HG03432 (cell line): ENCODE data around the gene ACBD3.

Experiments
- ATAC-seq: cut with Tn5 transposase; IDR thresholded peaks from one replicate; pipeline ENCODE4 v1.9.1; 2021; ENCODE audit warnings: mild to moderate bottlenecking, moderate library complexity; ENCODE audit not compliant: unreplicated experiment

ACBD3 gene

GRCh38 chr1:226202246-226202645 lies 15.7 kb upstream of the ACBD3 start:
- ATAC-seq = no peak

GRCh38 chr1:226201029-226201593 lies 14.6 kb upstream of the ACBD3 start:
- ATAC-seq = peak; percentile 56

GRCh38 chr1:226199971-226200370 lies 13.4 kb upstream of the ACBD3 start:
- no peak for ATAC-seq

- ATAC-seq = no peak
Observed at GRCh38 chr1:226195144-226195543, 8.6 kb upstream of the ACBD3 start.

- no peak for ATAC-seq
Observed at GRCh38 chr1:226187380-226187779, 839 bp upstream of the ACBD3 start.

GRCh38 chr1:226187019-226187322 lies 430 bp upstream of the ACBD3 start:
- ATAC-seq = no peak

GRCh38 chr1:226185141-226186036 lies 1.2 kb downstream of the ACBD3 start:
- ATAC-seq = no peak

GRCh38 chr1:226181996-226182714 lies 4.4 kb downstream of the ACBD3 start:
- no peak for ATAC-seq

- no peak for ATAC-seq
Observed at GRCh38 chr1:226176870-226177269, 9.7 kb downstream of the ACBD3 start.

GRCh38 chr1:226172589-226172988 lies 14.0 kb downstream of the ACBD3 start:
- no peak for ATAC-seq

- no peak for ATAC-seq
Observed at GRCh38 chr1:226166341-226166740, 20.2 kb downstream of the ACBD3 start.

GRCh38 chr1:226164154-226164553 lies 22.4 kb downstream of the ACBD3 start:
- no peak for ATAC-seq

GRCh38 chr1:226162898-226163297 lies 23.6 kb downstream of the ACBD3 start:
- no peak for ATAC-seq

- no peak for ATAC-seq
Observed at GRCh38 chr1:226158983-226159382, 27.6 kb downstream of the ACBD3 start.

- no peak for ATAC-seq
Observed at GRCh38 chr1:226158457-226158856, 28.1 kb downstream of the ACBD3 start.

GRCh38 chr1:226157761-226158316 lies 28.7 kb downstream of the ACBD3 start:
- ATAC-seq = peak; percentile 38

- no peak for ATAC-seq
Observed at GRCh38 chr1:226154593-226154992, 31.9 kb downstream of the ACBD3 start.

GRCh38 chr1:226149806-226150205 lies 36.7 kb downstream of the ACBD3 start:
- no peak for ATAC-seq

- no peak for ATAC-seq
Observed at GRCh38 chr1:226148121-226148648, 38.4 kb downstream of the ACBD3 start.

- ATAC-seq = no peak
Observed at GRCh38 chr1:226144045-226144444, 42.5 kb downstream of the ACBD3 start.

GRCh38 chr1:226135709-226136108 lies 50.8 kb downstream of the ACBD3 start:
- no peak for ATAC-seq
